Measurements from ENCODE around the gene DLD. TPM values are rescaled to one million over a fixed set of nuclear protein-coding genes. Genes with fewer than 3 reads are reported as not detected.

DLD gene
- total RNA-seq, 1 experiment from 2014 or later, result 88.8 TPM

DNA sequence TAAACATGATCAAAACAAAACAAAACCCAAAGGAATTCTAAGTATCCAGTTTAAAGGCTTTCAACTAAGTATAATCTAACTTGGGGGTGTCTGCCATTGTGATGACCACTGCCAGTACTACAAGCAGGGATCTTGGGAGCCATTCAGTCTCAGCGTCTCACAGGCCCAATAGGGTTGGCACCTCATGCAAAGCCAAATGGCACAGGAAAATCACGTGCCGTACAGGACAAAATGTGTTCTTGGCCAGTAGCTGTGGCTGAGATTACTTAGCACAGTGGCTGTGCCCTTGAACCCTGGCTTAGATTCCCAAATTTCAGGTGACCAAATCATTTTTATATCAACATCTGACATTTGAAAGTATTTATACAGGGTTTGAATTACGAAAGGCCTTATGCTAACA is 50.0 kb downstream of the DLD start:
- H3K27ac ChIP-seq (ENCODE audit: low read length), result peak overlapping the region; percentile 78
- peaks cover 18% of the 10 kb centered on the region for H3K36me3 ChIP-seq (ENCODE audit: control insufficient read depth, insufficient read depth, low read length)
- TSS peak; percentile 13 for BruUV-seq (replicated peaks)
- H3K4me1 ChIP-seq (ENCODE audit: control insufficient read depth, insufficient read depth, low read length), result peaks cover 19% of the 10 kb centered on the region
- ChIA-PET POLR2A (no interaction called here), CTCF (no interaction called here)
- TF ChIP-seq, protein P1, sequence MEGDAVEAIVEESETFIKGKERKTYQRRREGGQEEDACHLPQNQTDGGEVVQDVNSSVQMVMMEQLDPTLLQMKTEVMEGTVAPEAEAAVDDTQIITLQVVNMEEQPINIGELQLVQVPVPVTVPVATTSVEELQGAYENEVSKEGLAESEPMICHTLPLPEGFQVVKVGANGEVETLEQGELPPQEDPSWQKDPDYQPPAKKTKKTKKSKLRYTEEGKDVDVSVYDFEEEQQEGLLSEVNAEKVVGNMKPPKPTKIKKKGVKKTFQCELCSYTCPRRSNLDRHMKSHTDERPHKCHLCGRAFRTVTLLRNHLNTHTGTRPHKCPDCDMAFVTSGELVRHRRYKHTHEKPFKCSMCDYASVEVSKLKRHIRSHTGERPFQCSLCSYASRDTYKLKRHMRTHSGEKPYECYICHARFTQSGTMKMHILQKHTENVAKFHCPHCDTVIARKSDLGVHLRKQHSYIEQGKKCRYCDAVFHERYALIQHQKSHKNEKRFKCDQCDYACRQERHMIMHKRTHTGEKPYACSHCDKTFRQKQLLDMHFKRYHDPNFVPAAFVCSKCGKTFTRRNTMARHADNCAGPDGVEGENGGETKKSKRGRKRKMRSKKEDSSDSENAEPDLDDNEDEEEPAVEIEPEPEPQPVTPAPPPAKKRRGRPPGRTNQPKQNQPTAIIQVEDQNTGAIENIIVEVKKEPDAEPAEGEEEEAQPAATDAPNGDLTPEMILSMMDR (IDR thresholded peaks at IDR 0.05), result no peak
- TF ChIP-seq POLR2AphosphoS5 (IDR thresholded peaks at IDR 0.05; ENCODE audit: low read depth, low read length), result peak; percentile 38; the same call in 1 of the 2 replicates
- no peaks in the 10 kb centered on the region for H3K27me3 ChIP-seq (ENCODE audit: control insufficient read depth, insufficient read depth, low read length)
- in situ Hi-C loops (cut with HindIII; ENCODE audit: low pct_unique_long_range_greater_than_20kb, low sequenced_read_pairs), result no loop called here
- ATAC-seq, result no peak
- no peak for DNase-seq (ENCODE audit: low read depth, low spot score)
- intact Hi-C loops (cut with micrococcal nuclease; ENCODE audit: unreplicated experiment), result no loop called here
- H3K9me3 ChIP-seq (ENCODE audit: control insufficient read depth, insufficient read depth, low read depth, low read length), result no peaks in the 10 kb centered on the region
- H3K4me3 ChIP-seq (ENCODE audit: low read depth in 2 of 2, low read length in 2 of 2), result no peak overlapping the region

DNA sequence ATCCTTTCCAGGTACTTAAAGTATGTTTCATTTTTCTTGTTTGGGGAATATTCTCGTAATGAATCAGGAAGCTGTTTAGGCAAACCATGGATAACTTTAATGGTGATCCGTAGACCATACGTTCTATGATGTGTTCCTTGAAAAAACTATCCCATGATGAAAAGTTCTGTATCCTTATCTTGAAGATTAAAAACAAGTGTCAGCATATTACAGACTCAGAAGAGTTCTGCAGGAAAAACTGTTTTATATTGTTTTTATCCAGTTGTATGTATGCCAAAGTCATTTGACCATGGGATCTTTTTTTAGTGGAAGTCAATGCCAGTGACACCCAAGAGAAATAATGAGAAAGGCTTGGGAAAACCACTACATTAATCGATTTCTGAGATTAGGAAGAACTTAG is 52.0 kb downstream of the DLD start:
- BruUV-seq (replicated peaks), result no TSS peak
- TF ChIP-seq, protein P2, sequence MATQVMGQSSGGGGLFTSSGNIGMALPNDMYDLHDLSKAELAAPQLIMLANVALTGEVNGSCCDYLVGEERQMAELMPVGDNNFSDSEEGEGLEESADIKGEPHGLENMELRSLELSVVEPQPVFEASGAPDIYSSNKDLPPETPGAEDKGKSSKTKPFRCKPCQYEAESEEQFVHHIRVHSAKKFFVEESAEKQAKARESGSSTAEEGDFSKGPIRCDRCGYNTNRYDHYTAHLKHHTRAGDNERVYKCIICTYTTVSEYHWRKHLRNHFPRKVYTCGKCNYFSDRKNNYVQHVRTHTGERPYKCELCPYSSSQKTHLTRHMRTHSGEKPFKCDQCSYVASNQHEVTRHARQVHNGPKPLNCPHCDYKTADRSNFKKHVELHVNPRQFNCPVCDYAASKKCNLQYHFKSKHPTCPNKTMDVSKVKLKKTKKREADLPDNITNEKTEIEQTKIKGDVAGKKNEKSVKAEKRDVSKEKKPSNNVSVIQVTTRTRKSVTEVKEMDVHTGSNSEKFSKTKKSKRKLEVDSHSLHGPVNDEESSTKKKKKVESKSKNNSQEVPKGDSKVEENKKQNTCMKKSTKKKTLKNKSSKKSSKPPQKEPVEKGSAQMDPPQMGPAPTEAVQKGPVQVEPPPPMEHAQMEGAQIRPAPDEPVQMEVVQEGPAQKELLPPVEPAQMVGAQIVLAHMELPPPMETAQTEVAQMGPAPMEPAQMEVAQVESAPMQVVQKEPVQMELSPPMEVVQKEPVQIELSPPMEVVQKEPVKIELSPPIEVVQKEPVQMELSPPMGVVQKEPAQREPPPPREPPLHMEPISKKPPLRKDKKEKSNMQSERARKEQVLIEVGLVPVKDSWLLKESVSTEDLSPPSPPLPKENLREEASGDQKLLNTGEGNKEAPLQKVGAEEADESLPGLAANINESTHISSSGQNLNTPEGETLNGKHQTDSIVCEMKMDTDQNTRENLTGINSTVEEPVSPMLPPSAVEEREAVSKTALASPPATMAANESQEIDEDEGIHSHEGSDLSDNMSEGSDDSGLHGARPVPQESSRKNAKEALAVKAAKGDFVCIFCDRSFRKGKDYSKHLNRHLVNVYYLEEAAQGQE (IDR thresholded peaks at IDR 0.05; ENCODE audit: insufficient read depth in 1 of 2, low read depth in 2 of 2, low read length in 1 of 2), result no peak
- ATAC-seq (no peak), DNase-seq (ENCODE audit: low read depth, low spot score) (no peak)
- intact Hi-C loops (cut with micrococcal nuclease; ENCODE audit: unreplicated experiment) (no loop called here), in situ Hi-C loops (cut with HindIII; ENCODE audit: low pct_unique_long_range_greater_than_20kb, low sequenced_read_pairs) (no loop called here)
- Histone ChIP-seq H3K4me1 (ENCODE audit: control insufficient read depth, insufficient read depth, low read length) (peaks cover 35% of the 10 kb centered on the region), H3K27ac (ENCODE audit: low read length) (peak overlapping the region; percentile 10; the same call in 1 of the 2 replicates), H3K27me3 (ENCODE audit: control insufficient read depth, insufficient read depth, low read length) (no peaks in the 10 kb centered on the region), H3K36me3 (ENCODE audit: control insufficient read depth, insufficient read depth, low read length) (peaks cover 14% of the 10 kb centered on the region), H3K4me3 (ENCODE audit: low read depth in 2 of 2, low read length in 2 of 2) (no peak overlapping the region), H3K9me3 (ENCODE audit: control insufficient read depth, insufficient read depth, low read depth, low read length) (no peaks in the 10 kb centered on the region)
- ChIA-PET CTCF (no interaction called here), POLR2A (interaction anchor here (0.5 kb wide), 1 partner anchor 261 kb away, joined by 5 read pairs; no protein-coding TSS in a partner anchor)

DNA sequence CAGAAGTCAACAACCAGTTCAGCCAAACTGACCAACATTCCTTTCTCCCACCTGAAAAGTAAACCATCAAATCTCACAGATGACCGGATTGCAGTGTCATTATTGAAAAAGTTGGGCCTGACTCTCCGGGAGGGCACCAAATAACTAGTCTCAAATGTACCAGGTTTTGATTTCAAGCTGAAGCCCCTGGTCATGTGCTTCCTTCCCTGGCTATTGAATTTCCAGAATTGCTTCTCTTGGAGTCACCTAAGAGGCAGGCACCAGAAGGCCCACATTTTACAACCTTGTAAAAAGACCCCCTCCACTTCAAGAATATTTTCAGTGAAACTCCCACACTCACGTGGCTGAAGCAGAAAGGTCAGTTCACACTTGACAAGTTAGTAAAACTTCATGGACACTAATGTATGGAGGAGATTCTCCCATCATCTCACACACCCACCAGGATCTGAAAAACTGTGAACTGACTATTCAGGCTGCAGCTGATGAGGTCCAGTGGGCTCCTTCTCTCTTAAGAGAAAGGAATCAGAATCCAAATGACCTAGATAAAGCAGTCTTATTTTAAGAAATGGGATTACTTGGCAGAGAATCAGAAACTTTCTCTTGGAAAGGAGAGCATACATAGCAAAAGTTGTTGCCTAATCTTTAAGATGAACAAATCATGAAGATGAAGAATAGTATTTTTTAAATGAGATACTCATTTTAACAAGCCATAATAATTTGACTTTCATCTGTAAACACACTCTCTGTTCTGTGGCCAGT is 53.6 kb downstream of the DLD start:
- Histone ChIP-seq H3K36me3 (ENCODE audit: control insufficient read depth, insufficient read depth, low read length) (peaks cover 14% of the 10 kb centered on the region), H3K4me3 (ENCODE audit: low read depth in 2 of 2, low read length in 2 of 2) (no peak overlapping the region), H3K4me1 (ENCODE audit: control insufficient read depth, insufficient read depth, low read length) (peaks cover 43% of the 10 kb centered on the region), H3K27me3 (ENCODE audit: control insufficient read depth, insufficient read depth, low read length) (no peaks in the 10 kb centered on the region), H3K9me3 (ENCODE audit: control insufficient read depth, insufficient read depth, low read depth, low read length) (no peaks in the 10 kb centered on the region), H3K27ac (ENCODE audit: low read length) (peak overlapping the region; percentile 94)
- TF ChIP-seq POLR2AphosphoS5 (IDR thresholded peaks at IDR 0.05; ENCODE audit: low read depth, low read length), result no peak
- POLR2A ChIA-PET, result no interaction called here
- no peak for ATAC-seq
- in situ Hi-C loops (cut with HindIII; ENCODE audit: low pct_unique_long_range_greater_than_20kb, low sequenced_read_pairs), result no loop called here
- DNase-seq (ENCODE audit: low read depth, low spot score), result no peak
- CTCF ChIA-PET, result no interaction called here
- no TSS peak for BruUV-seq (replicated peaks)
- intact Hi-C loops (cut with micrococcal nuclease; ENCODE audit: unreplicated experiment), result no loop called here
